ENCODE results near the gene TMED7. TPM values are rescaled to one million over a fixed set of nuclear protein-coding genes. Genes with fewer than 3 reads are reported as not detected.

Gene TMED7
- total and polyA plus RNA-seq, 2 of the 8 experiments (the other 6 are each of a cell fraction or from before 2014, with no cell fraction given) = 43.8 to 75.2 TPM

- no peak overlapping the region for H4K8ac ChIP-seq (ENCODE audit: extremely low read depth, insufficient read depth, low read length)
- POLR2A ChIA-PET (ENCODE audit: partially characterized antibody) = no interaction called here
- no peaks in the 10 kb centered on the region for H3K79me1 ChIP-seq (ENCODE audit: low read depth, low read length)
- no peaks in the 10 kb centered on the region for H3K4me1 ChIP-seq (replicated peaks in 1 of 4; ENCODE audit: control insufficient read depth in 3 of 4, insufficient read depth in 4 of 4, low read length in 3 of 4)
- no peaks in the 10 kb centered on the region for H3K27me3 ChIP-seq (replicated peaks in 1 of 4; ENCODE audit: control insufficient read depth in 3 of 4, extremely low read depth in 1 of 4, insufficient read depth in 3 of 4, low read length in 3 of 4)
- no peak overlapping the region for H4K91ac ChIP-seq (replicated peaks; ENCODE audit: insufficient read length, low read length)
- H3K4me3 ChIP-seq (ENCODE audit: extremely low read depth in 1 of 4, insufficient read depth in 2 of 4, low read depth in 3 of 4, low read length in 4 of 4) = no peak overlapping the region
- no peaks in the 10 kb centered on the region for H3K23me2 ChIP-seq (ENCODE audit: low read depth, low read length)
- H2BK15ac ChIP-seq (ENCODE audit: low read length) = no peak overlapping the region
- H3K14ac ChIP-seq (ENCODE audit: insufficient read length) = no peak overlapping the region
- DNase-seq (ENCODE audit: low read depth in 1 of 2, low spot score in 2 of 2) (no peak), FAIRE-seq (no peak)
- WGBS, 2 experiments (ENCODE audit: extremely low coverage in 1 of 2, insufficient coverage in 1 of 2, insufficient read length in 1 of 2, insufficient replicate concordance in 2 of 2, low coverage in 1 of 2, low lambda C conversion rate in 2 of 2, missing lambda C conversion rate in 1 of 2) = 100% methylated on average over 1 of the region's 1 CpG; no CpG with 5 or more reads in 1 of the 2 experiments
- no peaks in the 10 kb centered on the region for H3K79me2 ChIP-seq (ENCODE audit: control insufficient read depth in 1 of 2, insufficient read depth in 2 of 2, low read length in 2 of 2)
- H4K20me1 ChIP-seq (replicated peaks in 1 of 2; ENCODE audit: control insufficient read depth in 1 of 2, insufficient read depth in 2 of 2, low read length in 2 of 2) = no peaks in the 10 kb centered on the region
- H3K4ac ChIP-seq (replicated peaks; ENCODE audit: insufficient read length, low read depth, low read length) = no peak overlapping the region
- H3K9ac ChIP-seq (replicated peaks in 1 of 4; ENCODE audit: extremely low read depth in 1 of 4, low read depth in 3 of 4, low read length in 3 of 4) = no peak overlapping the region
- 0 out of 2 replicates have a peak overlapping the region, but pooled peaks have one; percentile 84 for H2AFZ ChIP-seq (ENCODE audit: low read length)
- H4K5ac ChIP-seq (ENCODE audit: insufficient read length, low read depth, low read length) = no peak overlapping the region
- H2BK20ac ChIP-seq (ENCODE audit: low read length) = no peak overlapping the region
- H3K27ac ChIP-seq (ENCODE audit: low read depth, low read length) = no peak overlapping the region
- CTCF ChIA-PET (ENCODE audit: partially characterized antibody) = no interaction called here
- H2BK120ac ChIP-seq (replicated peaks; ENCODE audit: low read depth, low read length) = no peak overlapping the region
- H3K9me3 ChIP-seq (ENCODE audit: insufficient read depth in 2 of 2, low read depth in 1 of 2, low read length in 1 of 2) = no peaks in the 10 kb centered on the region
- H3K36me3 ChIP-seq (ENCODE audit: control insufficient read depth in 2 of 4, insufficient read depth in 4 of 4, low read length in 3 of 4) = no peaks in the 10 kb centered on the region
- no peak overlapping the region for H3K18ac ChIP-seq (ENCODE audit: extremely low read depth, low read length)
- H3K23ac ChIP-seq (ENCODE audit: insufficient read length) = no peak overlapping the region
- H2BK12ac ChIP-seq (ENCODE audit: low read depth, low read length) = no peak overlapping the region
- no peak overlapping the region for H3K56ac ChIP-seq (replicated peaks; ENCODE audit: insufficient read length, low read depth, low read length)
- H3K4me2 ChIP-seq (ENCODE audit: insufficient read depth in 1 of 2, low read depth in 2 of 2, low read length in 2 of 2) = no peak overlapping the region
- H2AK5ac ChIP-seq (ENCODE audit: low read depth, low read length) = no peak overlapping the region
- no peak overlapping the region for H2BK5ac ChIP-seq (ENCODE audit: low read depth, low read length)
- no peak for TF ChIP-seq POU5F1 (IDR thresholded peaks at IDR 0.05; ENCODE audit: low read depth, low read length)
- TF ChIP-seq EGR1 (IDR thresholded peaks at IDR 0.05; ENCODE audit: borderline replicate concordance, low read depth, low read length) = no peak
- no peak for TF ChIP-seq TBP (IDR thresholded peaks at IDR 0.05; ENCODE audit: low read depth, low read length)
- TF ChIP-seq, protein P1, sequence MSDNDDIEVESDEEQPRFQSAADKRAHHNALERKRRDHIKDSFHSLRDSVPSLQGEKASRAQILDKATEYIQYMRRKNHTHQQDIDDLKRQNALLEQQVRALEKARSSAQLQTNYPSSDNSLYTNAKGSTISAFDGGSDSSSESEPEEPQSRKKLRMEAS (IDR thresholded peaks at IDR 0.05) = no peak
- TF ChIP-seq YY1 (IDR thresholded peaks at IDR 0.05; ENCODE audit: low read depth, low read length) = no peak
- no peak for TF ChIP-seq CEBPB (IDR thresholded peaks at IDR 0.05; ENCODE audit: low read depth, low read length)
- no peak for TF ChIP-seq GTF2F1 (IDR thresholded peaks at IDR 0.05; ENCODE audit: borderline replicate concordance, low read depth, low read length)
- TF ChIP-seq KDM5A (IDR thresholded peaks at IDR 0.05; ENCODE audit: low read length) = no peak
- no peak for TF ChIP-seq SP2 (IDR thresholded peaks at IDR 0.05; ENCODE audit: low read length)
- no peak for TF ChIP-seq SP4 (IDR thresholded peaks at IDR 0.05; ENCODE audit: low read length)
- TF ChIP-seq POLR2AphosphoS5 (IDR thresholded peaks at IDR 0.05; ENCODE audit: low read depth, low read length) = no peak
- no peak for TF ChIP-seq CBX5 (IDR thresholded peaks at IDR 0.05; ENCODE audit: low read depth, low read length)
- TF ChIP-seq FOSL1 (IDR thresholded peaks at IDR 0.05; ENCODE audit: insufficient read depth, low read depth, low read length) = no peak
- no peak for TF ChIP-seq JUN (IDR thresholded peaks at IDR 0.05; ENCODE audit: low read depth, low read length)
- no peak for TF ChIP-seq EZH2 (IDR thresholded peaks at IDR 0.05; ENCODE audit: low read depth, low read length, severe bottlenecking)
- no peak for TF ChIP-seq EP300 (IDR thresholded peaks at IDR 0.05; ENCODE audit: borderline replicate concordance in 1 of 2, low read depth in 2 of 2, low read length in 2 of 2)
These were observed 30.6 kb upstream of the TMED7 start for GRCh38 chr5:115656404-115656803.
